ENCODE data around the gene GSDME. TPM values are rescaled to one million over a fixed set of nuclear protein-coding genes. Genes with fewer than 3 reads are reported as not detected.

Gene GSDME
- total and polyA plus RNA-seq, 2 experiments from 2014 or later = 35.1 to 48.1 TPM

DNA sequence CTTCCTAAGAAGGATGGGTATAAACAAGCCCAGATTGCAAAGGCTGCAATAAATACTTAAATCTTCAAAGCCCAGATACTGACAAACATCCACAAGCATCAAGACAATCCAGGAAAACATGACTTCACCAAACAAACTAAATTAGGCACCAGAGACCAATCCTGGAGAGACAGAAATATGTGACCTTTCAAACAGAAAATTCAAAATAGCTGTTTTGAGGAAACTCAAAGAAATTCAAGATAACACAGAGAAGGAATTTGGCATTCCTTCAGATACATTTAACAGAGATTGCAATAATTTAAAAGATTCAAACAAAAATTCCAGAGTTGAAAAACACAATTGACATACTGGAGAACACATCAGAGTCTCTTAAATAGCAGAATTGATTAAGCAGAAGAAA, 23.0 kb downstream of the GSDME start:
- Histone ChIP-seq H3K9me2 (replicated peaks; ENCODE audit: insufficient read depth) (no peaks in the 10 kb centered on the region), H3K36me3 (replicated peaks; ENCODE audit: insufficient read depth, low read depth) (no peaks in the 10 kb centered on the region), H3K9me3 (ENCODE audit: low read depth) (no peaks in the 10 kb centered on the region), H3K4me1 (ENCODE audit: insufficient read depth) (peaks cover 17% of the 10 kb centered on the region), H3K4me3 (no peak overlapping the region), H3K79me2 (peaks cover 12% of the 10 kb centered on the region), H3K4me2 (no peak overlapping the region), H3K27me3 (no peaks in the 10 kb centered on the region), H2AFZ (no peak overlapping the region), H4K20me1 (ENCODE audit: insufficient read depth, poor library complexity, severe bottlenecking) (no peaks in the 10 kb centered on the region), H3K27ac (peak overlapping the region; percentile 77)
- no peak for DNase-seq (ENCODE audit: low spot score)
- no peak for TF ChIP-seq CTCF (IDR thresholded peaks at IDR 0.05; ENCODE audit: poor library complexity)
- no peak for TF ChIP-seq EZH2phosphoT487 (IDR thresholded peaks at IDR 0.05; ENCODE audit: low read depth, severe bottlenecking, unreplicated experiment)
- no peak for TF ChIP-seq EZH2 (IDR thresholded peaks at IDR 0.05; ENCODE audit: borderline replicate concordance)

- H2AFZ ChIP-seq = no peak overlapping the region
- H3K36me3 ChIP-seq (replicated peaks; ENCODE audit: insufficient read depth, low read depth) = no peaks in the 10 kb centered on the region
- no peak for DNase-seq (ENCODE audit: low spot score)
- no peak overlapping the region for H3K4me3 ChIP-seq
- no peaks in the 10 kb centered on the region for H4K20me1 ChIP-seq (ENCODE audit: insufficient read depth, poor library complexity, severe bottlenecking)
- H3K9me3 ChIP-seq (ENCODE audit: low read depth) = no peaks in the 10 kb centered on the region
- H3K79me2 ChIP-seq = peaks cover 9% of the 10 kb centered on the region
- H3K9me2 ChIP-seq (replicated peaks; ENCODE audit: insufficient read depth) = no peaks in the 10 kb centered on the region
- TF ChIP-seq CTCF (IDR thresholded peaks at IDR 0.05; ENCODE audit: poor library complexity) (no peak), EZH2 (IDR thresholded peaks at IDR 0.05; ENCODE audit: borderline replicate concordance) (no peak), EZH2phosphoT487 (IDR thresholded peaks at IDR 0.05; ENCODE audit: low read depth, severe bottlenecking, unreplicated experiment) (no peak)
- H3K4me2 ChIP-seq = no peak overlapping the region
- H3K4me1 ChIP-seq (ENCODE audit: insufficient read depth) = peaks cover 17% of the 10 kb centered on the region
- H3K27ac ChIP-seq = peak overlapping the region; percentile 77
- no peaks in the 10 kb centered on the region for H3K27me3 ChIP-seq
- 86% methylated on average over 2 of the region's 2 CpGs for WGBS (ENCODE audit: low lambda C conversion rate, missing lambda C conversion rate)
Observed at GRCh38 chr7:24733414-24734060, 23.7 kb downstream of the GSDME start.

- no peaks in the 10 kb centered on the region for H4K20me1 ChIP-seq (ENCODE audit: insufficient read depth, poor library complexity, severe bottlenecking)
- no peak overlapping the region for H2AFZ ChIP-seq
- no peak overlapping the region for H3K4me2 ChIP-seq
- peaks cover 17% of the 10 kb centered on the region for H3K4me1 ChIP-seq (ENCODE audit: insufficient read depth)
- no peaks in the 10 kb centered on the region for H3K9me2 ChIP-seq (replicated peaks; ENCODE audit: insufficient read depth)
- no peaks in the 10 kb centered on the region for H3K9me3 ChIP-seq (ENCODE audit: low read depth)
- no peaks in the 10 kb centered on the region for H3K27me3 ChIP-seq
- H3K4me3 ChIP-seq = no peak overlapping the region
- whole genome bisulfite sequencing (ENCODE audit: low lambda C conversion rate, missing lambda C conversion rate) = 95% methylated on average over 4 of the region's 4 CpGs
- H3K79me2 ChIP-seq = peaks cover 9% of the 10 kb centered on the region
- peak; percentile 55 for DNase-seq (ENCODE audit: low spot score)
- no peak for TF ChIP-seq EZH2phosphoT487 (IDR thresholded peaks at IDR 0.05; ENCODE audit: low read depth, severe bottlenecking, unreplicated experiment)
- no peak for TF ChIP-seq EZH2 (IDR thresholded peaks at IDR 0.05; ENCODE audit: borderline replicate concordance)
- TF ChIP-seq CTCF (IDR thresholded peaks at IDR 0.05; ENCODE audit: poor library complexity) = no peak
- H3K27ac ChIP-seq = peak overlapping the region; percentile 77
- no peaks in the 10 kb centered on the region for H3K36me3 ChIP-seq (replicated peaks; ENCODE audit: insufficient read depth, low read depth)
Observed at GRCh38 chr7:24732646-24733413, 24.4 kb downstream of the GSDME start.
